Small intestine (tissue), 7 donors: ENCODE data around the gene SPAM1. TPM values are rescaled to one million over a fixed set of nuclear protein-coding genes. Genes with fewer than 3 reads are reported as not detected.
A peak's percentile ranks its signal among the peaks of the same experiment; 100 is the strongest.

Experiments used
- DNase-seq, 2 donors: peaks; one replicate each; pipeline versions ENCODE4 v3.0.0 to v3.0.0-alpha.2; 2013
- FAIRE-seq: peaks from 2 replicates; lab custom pipeline; 2012; peaks lifted over from hg19 to GRCh38; lab: Jason Lieb, UNC
- H3K27ac ChIP-seq, 3 donors: one replicate each; pipeline ENCODE4 v1.5.1; 2013; ENCODE audit warnings: low read length in 2 of 3, mild to moderate bottlenecking in 2 of 3, control low read depth in 1 of 3, inconsistent platforms in 1 of 3, low read depth in 1 of 3, moderate library complexity in 1 of 3
- H3K27me3 ChIP-seq, 3 donors: one replicate each; pipeline ENCODE4 v1.6.1; 2013; ENCODE audit warnings: low read length in 3 of 3, inconsistent platforms in 1 of 3; ENCODE audit not compliant: control insufficient read depth in 3 of 3, insufficient read depth in 3 of 3
- H3K36me3 ChIP-seq, 3 donors: one replicate each; pipeline ENCODE4 v1.6.1; 2013; ENCODE audit warnings: low read length in 3 of 3, inconsistent platforms in 1 of 3, low read depth in 1 of 3, mild to moderate bottlenecking in 1 of 3, moderate library complexity in 1 of 3; ENCODE audit not compliant: control insufficient read depth in 3 of 3, insufficient read depth in 2 of 3
- H3K4me1 ChIP-seq, 3 donors: one replicate each; pipeline ENCODE4 v1.6.1; 2013; ENCODE audit warnings: low read length in 2 of 3, inconsistent platforms in 1 of 3, low read depth in 1 of 3, mild to moderate bottlenecking in 1 of 3, moderate library complexity in 1 of 3; ENCODE audit not compliant: control insufficient read depth in 3 of 3, insufficient read depth in 2 of 3
- H3K4me3 ChIP-seq, 3 donors: one replicate each; pipeline ENCODE4 v1.5.1; 2013; ENCODE audit warnings: low read length in 3 of 3, control low read depth in 1 of 3, inconsistent platforms in 1 of 3, low read depth in 1 of 3, mild to moderate bottlenecking in 1 of 3, moderate library complexity in 1 of 3
- H3K9me3 ChIP-seq, 2 donors: one replicate each; pipeline ENCODE4 v1.6.1; 2013; ENCODE audit warnings: low read depth in 1 of 2, low read length in 1 of 2; ENCODE audit not compliant: control insufficient read depth in 2 of 2, insufficient read depth in 1 of 2
- WGBS, 3 donors: extraction: QIAGEN DNeasy Blood & Tissue Kit; methylation state at CpG; one replicate each; pipeline ENCODE4 v1.1.7; 2013; 5-methylcytosine and 5-hydroxymethylcytosine counted together
- polyA plus RNA-seq, 4 donors: library from polyadenylated mRNA; stranded (reverse) in 3 of 4; unstranded in 1 of 4; fragments of 200-250 nt in 3 of 4; fragments of 120-200 nt in 1 of 4; gene quantifications; one replicate each; pipeline versions ENCODE4 v1.2.1 to v1.2.3, GENCODE V29; 2013
- donor health status: healthy with polysubstance abuse.
- donor health status: control.
- donor health status: control.
- donor health status: Bipolar disorder and iron deficiency.
- donor health status: healthy.

The SPAM1 gene
- polyA plus RNA-seq, 4 donors, result 0.04 to 0.78 (median 0.45) TPM; not detected in 1

GRCh38 chr7:123966936-123967335 is 41.9 kb downstream of the SPAM1 start:
- 8 to 40% (median 23%) methylated on average over 4 of the region's 4 CpGs for WGBS, 3 donors
- Histone ChIP-seq H3K27ac (no peak overlapping the region), H3K27me3 (no peaks in the 10 kb centered on the region), H3K9me3 (no peaks in the 10 kb centered on the region), H3K36me3 (no peaks in the 10 kb centered on the region), H3K4me1 (no peaks in the 10 kb centered on the region), H3K4me3 (no peak overlapping the region)
- DNase-seq (peak; percentile 33 to 43), FAIRE-seq (no peak)

- Histone ChIP-seq H3K4me3 (no peak overlapping the region), H3K27me3 (no peaks in the 10 kb centered on the region), H3K27ac (no peak overlapping the region), H3K36me3 (no peaks in the 10 kb centered on the region), H3K9me3 (no peaks in the 10 kb centered on the region), H3K4me1 (no peaks in the 10 kb centered on the region)
- no peak for DNase-seq
- 50 to 62% (median 53%) methylated on average over 1 of the region's 1 CpG for WGBS, 3 donors
- FAIRE-seq, result no peak
These were observed 47.0 kb downstream of the SPAM1 start for GRCh38 chr7:123972045-123972444.

- Histone ChIP-seq H3K9me3 (no peaks in the 10 kb centered on the region), H3K27me3 (no peaks in the 10 kb centered on the region), H3K36me3 (no peaks in the 10 kb centered on the region), H3K4me1 (no peaks in the 10 kb centered on the region), H3K27ac (no peak overlapping the region), H3K4me3 (no peak overlapping the region)
- FAIRE-seq, result no peak
- WGBS, 3 donors, result 23 to 64% (median 48%) methylated on average over 1 of the region's 1 CpG
- no peak for DNase-seq
These were observed 47.8 kb downstream of the SPAM1 start for GRCh38 chr7:123972831-123973230.

GRCh38 chr7:123974326-123974908 is 49.4 kb downstream of the SPAM1 start:
- 59 to 82% (median 74%) methylated on average over 7 of the region's 7 CpGs for WGBS, 3 donors
- Histone ChIP-seq H3K27ac (no peak overlapping the region), H3K9me3 (no peaks in the 10 kb centered on the region), H3K36me3 (no peaks in the 10 kb centered on the region), H3K4me3 (no peak overlapping the region), H3K27me3 (no peaks in the 10 kb centered on the region), H3K4me1 (no peaks in the 10 kb centered on the region)
- no peak for DNase-seq
- no peak for FAIRE-seq

GRCh38 chr7:123975084-123975483 is 50.0 kb downstream of the SPAM1 start:
- no peaks in the 10 kb centered on the region for H3K9me3 ChIP-seq
- DNase-seq (no peak), FAIRE-seq (no peak)
- H3K4me3 ChIP-seq, result no peak overlapping the region
- H3K27ac ChIP-seq, result no peak overlapping the region
- H3K4me1 ChIP-seq, result no peaks in the 10 kb centered on the region
- no peaks in the 10 kb centered on the region for H3K36me3 ChIP-seq
- H3K27me3 ChIP-seq, result no peaks in the 10 kb centered on the region

GRCh38 chr7:123977081-123977480 is 52.0 kb downstream of the SPAM1 start:
- Histone ChIP-seq H3K9me3 (peaks cover 0 to 1% of the 10 kb centered on the region in 2 donors), H3K4me3 (no peak overlapping the region), H3K27me3 (no peaks in the 10 kb centered on the region), H3K36me3 (no peaks in the 10 kb centered on the region), H3K4me1 (no peaks in the 10 kb centered on the region), H3K27ac (no peak overlapping the region)
- no peak for DNase-seq
- no peak for FAIRE-seq

- no peaks in the 10 kb centered on the region for H3K36me3 ChIP-seq
- no peaks in the 10 kb centered on the region for H3K4me1 ChIP-seq
- no peak overlapping the region for H3K27ac ChIP-seq
- H3K4me3 ChIP-seq, result no peak overlapping the region
- FAIRE-seq (no peak), DNase-seq (peak in 1 of 2 donors; percentile 6)
- H3K27me3 ChIP-seq, result no peaks in the 10 kb centered on the region
- H3K9me3 ChIP-seq, result peaks cover 0 to 4% of the 10 kb centered on the region in 2 donors
These were observed 54.8 kb downstream of the SPAM1 start for GRCh38 chr7:123979876-123980275.

- DNase-seq (no peak), FAIRE-seq (peak; percentile 67)
- no peaks in the 10 kb centered on the region for H3K27me3 ChIP-seq
- no peaks in the 10 kb centered on the region for H3K4me1 ChIP-seq
- no peaks in the 10 kb centered on the region for H3K36me3 ChIP-seq
- H3K9me3 ChIP-seq, result no peaks in the 10 kb centered on the region
- WGBS, 3 donors, result 36 to 65% (median 53%) methylated on average over 2 of the region's 2 CpGs
- no peak overlapping the region for H3K4me3 ChIP-seq
- no peak overlapping the region for H3K27ac ChIP-seq
These were observed 62.4 kb downstream of the SPAM1 start for GRCh38 chr7:123987445-123987844.

- no peak for FAIRE-seq
These were observed 68.0 kb downstream of the SPAM1 start for GRCh38 chr7:123992913-123993518.

More at GRCh38 chr7:123992913-123993518, 68.0 kb downstream of the SPAM1 start:
- Histone ChIP-seq H3K4me1 (no peaks in the 10 kb centered on the region), H3K9me3 (no peaks in the 10 kb centered on the region), H3K27me3 (no peaks in the 10 kb centered on the region), H3K4me3 (no peak overlapping the region), H3K27ac (no peak overlapping the region), H3K36me3 (no peaks in the 10 kb centered on the region)
- 76 to 86% (median 78%) methylated on average over 2 of the region's 2 CpGs for WGBS, 3 donors
- no peak for DNase-seq
